GM12878 (cell line): ENCODE data around the gene VPS45. TPM values are rescaled to one million over a fixed set of nuclear protein-coding genes. Genes with fewer than 3 reads are reported as not detected.

Experiments used
- ATF2 ChIP-seq: IDR thresholded peaks from 2 replicates; pipeline ENCODE4 v1.6.1; 2012; ENCODE audit warnings: low read length, inconsistent platforms
- BHLHE40 ChIP-seq, 2 experiments: fragments of 450-650 bp in 1 of 2; IDR thresholded peaks; 2 replicates each; pipeline ENCODE4 v1.6.1; 2011 to 2017; ENCODE audit warnings: low read depth in 2 of 2, borderline replicate concordance in 1 of 2, improper control_type of control experiment in 1 of 2, low read length in 1 of 2, mild to moderate bottlenecking in 1 of 2
- DPF2 ChIP-seq: fragments of 450-650 bp; IDR thresholded peaks from 2 replicates; pipeline ENCODE4 v1.6.1; 2017; ENCODE audit warnings: mild to moderate bottlenecking
- EP300 ChIP-seq, 2 experiments: fragments of 150-350 bp in 1 of 2; IDR thresholded peaks; 2 replicates each; pipeline ENCODE4 v1.6.1; 2011 to 2012; ENCODE audit warnings: low read depth in 2 of 2, low read length in 2 of 2, borderline replicate concordance in 1 of 2, improper control_type of control experiment in 1 of 2, inconsistent platforms in 1 of 2; ENCODE audit not compliant: control insufficient read depth in 1 of 2
- ESRRA ChIP-seq: IDR thresholded peaks from 2 replicates; pipeline ENCODE4 v1.6.1; 2012; ENCODE audit warnings: mild to moderate bottlenecking, low read length, improper control_type of control experiment
- FOXM1 ChIP-seq: IDR thresholded peaks from 2 replicates; pipeline ENCODE4 v1.6.1; 2012; ENCODE audit warnings: low read depth, mild to moderate bottlenecking, inconsistent platforms, low read length, moderate library complexity
- IRF4 ChIP-seq: IDR thresholded peaks from 2 replicates; pipeline ENCODE4 v1.6.1; 2011; ENCODE audit warnings: low read depth, low read length
- MYB ChIP-seq: fragments of 150-350 bp; IDR thresholded peaks from 2 replicates; pipeline ENCODE4 v1.6.1; 2014; ENCODE audit warnings: mild to moderate bottlenecking, low read depth, low read length, borderline replicate concordance
- PAX5 ChIP-seq: IDR thresholded peaks from 2 replicates; pipeline ENCODE4 v1.6.1; 2011; ENCODE audit warnings: low read depth, low read length, borderline replicate concordance
- PBX3 ChIP-seq: IDR thresholded peaks from 2 replicates; pipeline ENCODE4 v1.6.1; 2011; ENCODE audit warnings: mild to moderate bottlenecking, low read depth, low read length, moderate library complexity; ENCODE audit not compliant: insufficient replicate concordance
- POLR2AphosphoS5 ChIP-seq: IDR thresholded peaks from 2 replicates; pipeline ENCODE4 v1.6.1; 2011; ENCODE audit warnings: mild to moderate bottlenecking, low read length, inconsistent platforms
- RELB ChIP-seq: fragments of 450-650 bp; IDR thresholded peaks from 2 replicates; pipeline ENCODE4 v1.6.1; 2017; ENCODE audit warnings: low read depth, mild to moderate bottlenecking, moderate library complexity
- RUNX3 ChIP-seq: IDR thresholded peaks from 2 replicates; pipeline ENCODE4 v1.6.1; 2012; ENCODE audit warnings: low read length, inconsistent platforms
- SIN3A ChIP-seq: IDR thresholded peaks from 2 replicates; pipeline ENCODE4 v1.6.1; 2012; ENCODE audit warnings: low read depth, low read length, improper control_type of control experiment
- SMARCA5 ChIP-seq: fragments of 450-650 bp; IDR thresholded peaks from 2 replicates; pipeline ENCODE4 v1.6.1; 2017; ENCODE audit warnings: mild to moderate bottlenecking
- TAF1 ChIP-seq: IDR thresholded peaks from 2 replicates; pipeline ENCODE4 v1.6.1; 2011; ENCODE audit warnings: mild to moderate bottlenecking, low read depth, low read length, borderline replicate concordance
- USF1 ChIP-seq: IDR thresholded peaks from 2 replicates; pipeline ENCODE4 v1.6.1; 2011; ENCODE audit warnings: borderline replicate concordance, low read depth, mild to moderate bottlenecking, moderate library complexity, mixed read lengths, low read length; ENCODE audit not compliant: insufficient read depth; ENCODE audit errors: extremely low read length
- ZNF274 ChIP-seq: IDR thresholded peaks from one replicate; pipeline ENCODE4 v1.8.0; 2011; ENCODE audit not compliant: insufficient read length, insufficient read depth
- ZNF687 ChIP-seq: fragments of 450-650 bp; IDR thresholded peaks from 2 replicates; pipeline ENCODE4 v1.6.1; 2017; ENCODE audit warnings: mild to moderate bottlenecking, moderate library complexity
- polyA plus RNA-seq, 11 experiments: library from polyadenylated mRNA; depleted of rRNA in 4 of 11; unstranded in 6 of 11; stranded (reverse) in 5 of 11; fragments of >200 nt; fragmentation: Nextera tagmentation in 4 of 11; fragmentation: Illumina TruSeq in 1 of 11; extraction: Ambion mirVana in 4 of 11; extraction: Trizol in 1 of 11; gene quantifications; 1 replicate in 1 of 11; 2 replicates in 10 of 11; pipeline versions ENCODE4 v1.2.1 to v1.2.3, GENCODE V29; 2011 to 2016; ENCODE audit warnings: inconsistent platforms in 2 of 11, missing spikeins in 2 of 11, low read depth in 1 of 11
- total RNA-seq, 4 experiments: library from RNA; depleted of rRNA in 3 of 4; stranded (reverse); fragments of >200 nt in 3 of 4; fragmentation: Illumina TruSeq in 1 of 4; extraction: Trizol in 1 of 4; gene quantifications; 2 replicates each; pipeline versions ENCODE4 v1.2.1 to v1.2.3, GENCODE V29; 2013 to 2021

Gene VPS45
- total and polyA plus RNA-seq, 10 of the 15 experiments (the other 5 are each of a cell fraction or from before 2014, with no cell fraction given) = 24.4 to 48.7 (median 34.5) TPM

- TF ChIP-seq ZNF687 (peak; percentile 73), RUNX3 (peak; percentile 77), TAF1 (peak; percentile 50; the same call in 1 of the 2 replicates), ZNF274 (no peak), IRF4 (no peak), ATF2 (no peak), EP300 (IDR thresholded peaks at IDR 0.05; ENCODE audit: borderline replicate concordance in 1 of 2, control insufficient read depth in 1 of 2, low read depth in 2 of 2, low read length in 2 of 2) (peak; percentile 29 to 55; a peak in 2 of 4 replicates), RELB (peak; percentile 15; the same call in 1 of the 2 replicates), ESRRA (no peak), MYB (peak; percentile 94), SIN3A (no peak), PBX3 (peak; percentile 43), SMARCA5 (no peak; the same call in 1 of the 2 replicates), BHLHE40 (IDR thresholded peaks at IDR 0.05; ENCODE audit: borderline replicate concordance in 1 of 2, low read depth in 2 of 2, low read length in 1 of 2) (peak in 1 of 2 experiments; percentile 46; a peak in 2 of 4 replicates), FOXM1 (peak; percentile 61; the same call in 1 of the 2 replicates), DPF2 (peak; percentile 27; the same call in 1 of the 2 replicates), USF1 (no peak), PAX5 (peak; percentile 65), POLR2AphosphoS5 (peak; percentile 89; the same call in 1 of the 2 replicates)
Measured at GRCh38 chr1:150151291-150152181, 84.0 kb downstream of the VPS45 start (continued).
